Activated naive CD8-positive, alpha-beta T cell treated with anti-CD3 and anti-CD28 coated beads, Interleukin-2, amount 50 U/mL, for 24 hours (primary cell): ENCODE data around the gene OR2AT4.
"Not testable (repeated sequence)": the region's sequence is repeated elsewhere in the genome, so short reads cannot be mapped to it uniquely, and the experiment has no call there.

Source experiments
- ATAC-seq: fragments of 150-1000 bp; cut with Tn5 transposase; one replicate; pipeline ENCODE4 v1.10.0; 2021
- DNase-seq: peaks from one replicate; pipeline ENCODE4 v3.0.0; 2021
- H3K27ac Mint-ChIP-seq: one replicate; pipeline ENCODE4 v1.8.0; 2021; ENCODE audit warnings: mild to moderate bottlenecking, mixed read lengths
- H3K27me3 Mint-ChIP-seq: one replicate; pipeline ENCODE4 v1.8.0; 2021; ENCODE audit warnings: mixed read lengths
- H3K36me3 Mint-ChIP-seq: one replicate; pipeline ENCODE4 v1.8.0; 2021; ENCODE audit warnings: low read depth, mixed read lengths
- H3K4me1 Mint-ChIP-seq: one replicate; pipeline ENCODE4 v1.8.0; 2021; ENCODE audit warnings: mixed read lengths
- H3K4me3 Mint-ChIP-seq: one replicate; pipeline ENCODE4 v1.8.0; 2021; ENCODE audit warnings: mild to moderate bottlenecking, moderate library complexity, mixed read lengths
- H3K9me3 Mint-ChIP-seq: one replicate; pipeline ENCODE4 v1.8.0; 2021; ENCODE audit warnings: mixed read lengths

The OR2AT4 gene

GRCh38 chr11:75063741-75064314 lies 32.8 kb downstream of the OR2AT4 start:
- Mint-ChIP-seq H3K27ac (no peak overlapping the region), H3K4me3 (no peak overlapping the region), H3K36me3 (no peaks in the 10 kb centered on the region), H3K9me3 (no peaks in the 10 kb centered on the region), H3K4me1 (no peaks in the 10 kb centered on the region), H3K27me3 (peaks cover 16% of the 10 kb centered on the region)
- DNase-seq (no peak), ATAC-seq (no peak)

- no peaks in the 10 kb centered on the region for H3K4me1 Mint-ChIP-seq
- ATAC-seq = no peak
- DNase-seq = no peak
- no peaks in the 10 kb centered on the region for H3K9me3 Mint-ChIP-seq
- no peaks in the 10 kb centered on the region for H3K36me3 Mint-ChIP-seq
- peaks cover 7% of the 10 kb centered on the region for H3K27me3 Mint-ChIP-seq
- no peak overlapping the region for H3K4me3 Mint-ChIP-seq
- no peak overlapping the region for H3K27ac Mint-ChIP-seq
These were observed 37.4 kb downstream of the OR2AT4 start for GRCh38 chr11:75059299-75059698.

GRCh38 chr11:75056814-75057213 lies 39.9 kb downstream of the OR2AT4 start:
- ATAC-seq (no peak), DNase-seq (no peak)
- peaks cover 13% of the 10 kb centered on the region for H3K9me3 Mint-ChIP-seq
- H3K27ac Mint-ChIP-seq = no peak overlapping the region
- H3K4me1 Mint-ChIP-seq = no peaks in the 10 kb centered on the region
- peaks cover 7% of the 10 kb centered on the region for H3K27me3 Mint-ChIP-seq
- no peak overlapping the region for H3K4me3 Mint-ChIP-seq
- H3K36me3 Mint-ChIP-seq = peaks cover 10% of the 10 kb centered on the region

GRCh38 chr11:75055511-75055910 lies 41.2 kb downstream of the OR2AT4 start:
- ATAC-seq (no peak), DNase-seq (no peak)
- H3K4me3 Mint-ChIP-seq = no peak overlapping the region
- no peak overlapping the region for H3K27ac Mint-ChIP-seq
- peaks cover 13% of the 10 kb centered on the region for H3K9me3 Mint-ChIP-seq
- H3K27me3 Mint-ChIP-seq = peaks cover 7% of the 10 kb centered on the region
- peaks cover 10% of the 10 kb centered on the region for H3K36me3 Mint-ChIP-seq
- H3K4me1 Mint-ChIP-seq = no peaks in the 10 kb centered on the region

GRCh38 chr11:75052457-75052856 lies 44.2 kb downstream of the OR2AT4 start:
- no peak for ATAC-seq
- Mint-ChIP-seq H3K4me1 (peaks cover 6% of the 10 kb centered on the region), H3K27ac (no peak overlapping the region), H3K9me3 (peaks cover 13% of the 10 kb centered on the region), H3K27me3 (peaks cover 4% of the 10 kb centered on the region), H3K36me3 (peaks cover 10% of the 10 kb centered on the region), H3K4me3 (no peak overlapping the region)
- DNase-seq = no peak

- H3K36me3 Mint-ChIP-seq = peaks cover 10% of the 10 kb centered on the region
- H3K9me3 Mint-ChIP-seq = peaks cover 13% of the 10 kb centered on the region
- H3K4me1 Mint-ChIP-seq = peaks cover 6% of the 10 kb centered on the region
- ATAC-seq (no peak), DNase-seq (no peak)
- H3K27me3 Mint-ChIP-seq = peaks cover 4% of the 10 kb centered on the region
- H3K27ac Mint-ChIP-seq = no peak overlapping the region
- no peak overlapping the region for H3K4me3 Mint-ChIP-seq
These were observed 45.6 kb downstream of the OR2AT4 start for GRCh38 chr11:75051043-75051442.

GRCh38 chr11:75050516-75050915 lies 46.2 kb downstream of the OR2AT4 start:
- Mint-ChIP-seq H3K27me3 (peaks cover 4% of the 10 kb centered on the region), H3K4me3 (no peak overlapping the region), H3K4me1 (peaks cover 6% of the 10 kb centered on the region), H3K27ac (no peak overlapping the region), H3K9me3 (peaks cover 13% of the 10 kb centered on the region), H3K36me3 (peaks cover 10% of the 10 kb centered on the region)
- ATAC-seq (no peak), DNase-seq (no peak)

- not testable (repeated sequence) for H3K27me3 Mint-ChIP-seq, H3K27ac Mint-ChIP-seq
These were observed 47.0 kb downstream of the OR2AT4 start for GRCh38 chr11:75049501-75050266.

GRCh38 chr11:75047191-75047590 lies 49.5 kb downstream of the OR2AT4 start:
- DNase-seq (no peak), ATAC-seq (no peak)
- peaks cover 6% of the 10 kb centered on the region for H3K4me1 Mint-ChIP-seq
- H3K27me3 Mint-ChIP-seq = no peaks in the 10 kb centered on the region
- no peaks in the 10 kb centered on the region for H3K36me3 Mint-ChIP-seq
- peaks cover under 1% of the 10 kb centered on the region for H3K9me3 Mint-ChIP-seq
- H3K27ac Mint-ChIP-seq = no peak overlapping the region
- H3K4me3 Mint-ChIP-seq = no peak overlapping the region

More at GRCh38 chr11:75049501-75050266, 47.0 kb downstream of the OR2AT4 start:
- H3K4me3 Mint-ChIP-seq, ATAC-seq, H3K4me1 Mint-ChIP-seq, DNase-seq: not testable (repeated sequence)
- Mint-ChIP-seq H3K36me3 (peaks cover 10% of the 10 kb centered on the region), H3K9me3 (peaks cover 13% of the 10 kb centered on the region)

- not testable (repeated sequence) for H3K9me3 Mint-ChIP-seq, DNase-seq, H3K27ac Mint-ChIP-seq, H3K4me1 Mint-ChIP-seq, ATAC-seq, H3K27me3 Mint-ChIP-seq, H3K4me3 Mint-ChIP-seq, H3K36me3 Mint-ChIP-seq
These were observed 50.0 kb downstream of the OR2AT4 start for GRCh38 chr11:75046668-75047067.

GRCh38 chr11:75044381-75045170 lies 52.1 kb downstream of the OR2AT4 start:
- ATAC-seq, H3K4me1 Mint-ChIP-seq, H3K27ac Mint-ChIP-seq, H3K27me3 Mint-ChIP-seq, H3K36me3 Mint-ChIP-seq, H3K9me3 Mint-ChIP-seq, H3K4me3 Mint-ChIP-seq, DNase-seq: not testable (repeated sequence)

- not testable (repeated sequence) for H3K4me1 Mint-ChIP-seq, H3K4me3 Mint-ChIP-seq, ATAC-seq, H3K36me3 Mint-ChIP-seq, H3K27ac Mint-ChIP-seq, DNase-seq, H3K9me3 Mint-ChIP-seq, H3K27me3 Mint-ChIP-seq
These were observed 54.9 kb downstream of the OR2AT4 start for GRCh38 chr11:75041821-75042220.

- H3K9me3 Mint-ChIP-seq = no peaks in the 10 kb centered on the region
- no peak overlapping the region for H3K27ac Mint-ChIP-seq
- peaks cover 4% of the 10 kb centered on the region for H3K27me3 Mint-ChIP-seq
- no peak for ATAC-seq
- no peaks in the 10 kb centered on the region for H3K4me1 Mint-ChIP-seq
- no peaks in the 10 kb centered on the region for H3K36me3 Mint-ChIP-seq
- no peak for DNase-seq
- H3K4me3 Mint-ChIP-seq = no peak overlapping the region
These were observed 55.4 kb downstream of the OR2AT4 start for GRCh38 chr11:75041263-75041662.

- H3K4me1 Mint-ChIP-seq = peaks cover 6% of the 10 kb centered on the region
- no peak overlapping the region for H3K4me3 Mint-ChIP-seq
- no peak overlapping the region for H3K27ac Mint-ChIP-seq
- H3K36me3 Mint-ChIP-seq = no peaks in the 10 kb centered on the region
- no peaks in the 10 kb centered on the region for H3K9me3 Mint-ChIP-seq
- peaks cover 4% of the 10 kb centered on the region for H3K27me3 Mint-ChIP-seq
- DNase-seq (no peak), ATAC-seq (no peak)
These were observed 56.4 kb downstream of the OR2AT4 start for GRCh38 chr11:75040167-75040770.
